Astrocyte of the spinal cord (primary cell): ENCODE measurements around the gene ADGRD1.

Experiments used
- DNase-seq: peaks from one replicate; pipeline ENCODE4 v3.0.0; 2011; ENCODE audit warnings: low read depth, low spot score
- H3K4me3 ChIP-seq: 2 replicates; pipeline ENCODE4 v1.5.1; 2011; ENCODE audit warnings: low read depth, mild to moderate bottlenecking, low read length, moderate library complexity
- in situ Hi-C: cut with HindIII; loops from 2 replicates; pipeline ENCODE4 v1.10.0; 2017; ENCODE audit warnings: low sequenced_read_pairs
- TF ChIP-seq, protein P1 (sequence below): IDR thresholded peaks from 2 replicates; pipeline ENCODE4 v1.5.1; 2012; ENCODE audit warnings: low read depth, mild to moderate bottlenecking, low read length, inconsistent platforms

Gene ADGRD1

DNA sequence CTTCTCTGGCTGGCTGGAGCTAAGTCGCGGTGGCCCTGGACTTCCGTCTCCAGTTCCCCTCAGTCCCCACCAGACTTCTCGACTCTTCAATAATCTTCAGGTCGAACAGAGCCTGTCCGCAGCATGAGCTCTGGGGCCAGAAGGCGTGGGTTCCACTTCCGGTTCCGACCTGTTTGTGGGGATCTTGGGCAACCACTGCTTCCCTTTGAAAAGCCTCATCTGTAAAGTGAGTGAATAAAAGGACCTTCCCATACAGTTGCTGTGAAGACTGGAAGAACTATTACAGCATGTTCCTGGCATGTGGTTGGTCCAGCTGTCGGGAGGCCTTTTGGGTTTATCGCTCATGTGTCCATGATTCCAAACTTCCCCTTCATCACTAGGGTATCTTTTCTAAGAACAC lies 19.4 kb downstream of the ADGRD1 start:
- in situ Hi-C loops, result no loop called here
- DNase-seq, result no peak
- H3K4me3 ChIP-seq, result no peak overlapping the region
- TF ChIP-seq, protein P1, sequence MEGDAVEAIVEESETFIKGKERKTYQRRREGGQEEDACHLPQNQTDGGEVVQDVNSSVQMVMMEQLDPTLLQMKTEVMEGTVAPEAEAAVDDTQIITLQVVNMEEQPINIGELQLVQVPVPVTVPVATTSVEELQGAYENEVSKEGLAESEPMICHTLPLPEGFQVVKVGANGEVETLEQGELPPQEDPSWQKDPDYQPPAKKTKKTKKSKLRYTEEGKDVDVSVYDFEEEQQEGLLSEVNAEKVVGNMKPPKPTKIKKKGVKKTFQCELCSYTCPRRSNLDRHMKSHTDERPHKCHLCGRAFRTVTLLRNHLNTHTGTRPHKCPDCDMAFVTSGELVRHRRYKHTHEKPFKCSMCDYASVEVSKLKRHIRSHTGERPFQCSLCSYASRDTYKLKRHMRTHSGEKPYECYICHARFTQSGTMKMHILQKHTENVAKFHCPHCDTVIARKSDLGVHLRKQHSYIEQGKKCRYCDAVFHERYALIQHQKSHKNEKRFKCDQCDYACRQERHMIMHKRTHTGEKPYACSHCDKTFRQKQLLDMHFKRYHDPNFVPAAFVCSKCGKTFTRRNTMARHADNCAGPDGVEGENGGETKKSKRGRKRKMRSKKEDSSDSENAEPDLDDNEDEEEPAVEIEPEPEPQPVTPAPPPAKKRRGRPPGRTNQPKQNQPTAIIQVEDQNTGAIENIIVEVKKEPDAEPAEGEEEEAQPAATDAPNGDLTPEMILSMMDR, result no peak

DNA sequence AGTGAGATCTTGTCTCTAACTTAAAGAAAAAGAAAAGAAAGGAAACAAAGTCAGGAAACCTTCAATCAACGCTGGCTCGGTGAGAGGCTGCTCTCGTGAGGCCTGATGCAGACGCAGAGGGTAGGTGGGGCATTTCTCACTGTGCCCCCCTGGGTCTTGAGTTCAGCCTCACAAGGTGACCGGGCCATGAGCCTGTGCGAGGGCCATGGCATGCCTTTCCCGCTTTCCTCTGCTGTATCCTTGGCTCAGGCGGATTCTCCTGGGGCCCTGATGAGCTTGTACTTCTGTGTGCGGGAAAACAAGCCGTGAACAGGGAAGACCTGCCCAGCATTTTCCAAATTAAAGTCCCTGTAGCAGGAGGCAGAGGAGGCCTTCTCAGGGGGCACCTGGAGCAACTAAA lies 20.2 kb downstream of the ADGRD1 start:
- in situ Hi-C loops, result no loop called here
- no peak overlapping the region for H3K4me3 ChIP-seq
- no peak for DNase-seq
- TF ChIP-seq, protein P1, result no peak

DNA sequence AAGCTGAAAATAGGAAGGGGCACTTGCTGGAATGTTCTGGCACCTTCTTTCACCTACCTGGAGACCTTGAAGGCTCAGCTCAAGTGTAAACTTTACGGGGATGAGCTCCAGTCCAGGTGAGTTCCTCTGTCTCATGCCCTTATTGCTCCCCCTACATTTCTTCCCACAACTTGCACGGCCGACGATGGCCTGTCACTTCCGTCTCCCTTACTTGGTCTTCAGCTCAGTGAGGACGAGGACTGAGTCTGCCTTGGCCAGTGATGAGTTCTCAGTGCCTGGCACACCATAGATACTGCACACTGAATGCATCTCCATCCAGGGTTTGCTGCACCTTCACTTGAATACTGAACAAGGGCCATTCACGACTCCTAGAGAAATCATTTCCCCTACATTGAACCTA lies 21.4 kb downstream of the ADGRD1 start:
- H3K4me3 ChIP-seq, result no peak overlapping the region
- in situ Hi-C loops, result no loop called here
- DNase-seq, result no peak
- TF ChIP-seq, protein P1, result no peak

DNA sequence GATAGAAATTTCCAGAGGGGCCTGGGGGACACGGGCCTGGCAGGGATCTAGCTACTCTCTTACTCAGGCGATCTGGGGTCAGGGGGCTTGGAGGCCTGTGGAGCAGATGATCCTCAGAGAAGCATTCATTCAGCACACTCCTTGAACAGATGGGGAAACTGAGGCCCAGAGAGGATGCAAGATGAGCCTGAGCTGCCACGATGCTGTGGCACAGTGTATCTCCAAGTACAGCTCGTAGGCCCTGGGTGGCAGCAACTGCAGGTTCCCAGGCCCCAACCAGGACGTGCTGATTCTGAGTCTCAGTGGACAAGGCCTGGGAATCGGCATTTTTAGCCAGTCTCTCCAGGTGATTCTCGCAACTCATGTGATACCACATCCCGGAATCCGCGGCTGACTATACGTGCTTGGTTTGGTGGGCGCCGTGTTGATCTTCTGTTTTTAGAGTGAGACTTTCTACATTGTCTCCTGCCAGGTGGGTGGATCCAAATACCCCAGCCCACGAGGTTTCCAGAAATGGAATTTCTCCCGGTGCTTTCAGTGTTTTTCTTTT lies 22.5 kb downstream of the ADGRD1 start:
- in situ Hi-C loops, result no loop called here
- DNase-seq, result no peak
- no peak overlapping the region for H3K4me3 ChIP-seq
- TF ChIP-seq, protein P1, result no peak

DNA sequence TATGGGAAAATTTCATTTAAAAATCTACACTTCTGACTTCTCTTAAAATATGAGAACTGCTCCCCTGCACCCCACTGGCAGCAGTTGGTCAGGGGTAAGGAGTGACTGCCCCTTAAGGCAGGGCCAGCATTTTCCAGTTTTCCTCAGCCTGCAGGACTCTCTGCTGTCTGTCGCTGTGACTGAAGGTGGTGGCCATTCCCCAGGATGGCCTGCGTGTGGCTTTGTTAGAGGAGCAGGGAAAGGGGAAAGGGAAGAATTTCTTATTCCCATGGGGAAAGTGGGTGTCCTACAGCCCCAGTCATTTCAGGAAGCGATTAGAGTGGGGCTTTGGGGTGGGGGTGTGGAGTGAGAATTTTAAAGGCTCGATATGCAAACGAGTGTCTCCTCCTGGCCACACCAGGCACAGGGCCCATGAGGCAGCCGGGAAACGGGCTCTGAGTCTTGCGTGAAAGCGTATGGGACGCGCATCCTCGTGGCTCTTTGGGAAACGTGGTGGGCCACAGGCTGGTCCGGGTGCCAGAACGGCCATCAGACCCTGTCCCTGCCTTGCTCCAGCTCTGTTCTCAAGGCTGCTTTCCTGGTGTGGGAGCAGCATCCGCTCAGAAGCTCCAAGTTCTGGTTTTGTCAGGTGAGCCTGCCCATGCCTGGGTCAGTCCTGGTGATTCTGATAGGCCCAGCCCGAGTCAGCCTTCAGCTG lies 23.5 kb downstream of the ADGRD1 start:
- in situ Hi-C loops, result no loop called here
- H3K4me3 ChIP-seq, result no peak overlapping the region
- TF ChIP-seq, protein P1, result no peak
- no peak for DNase-seq

DNA sequence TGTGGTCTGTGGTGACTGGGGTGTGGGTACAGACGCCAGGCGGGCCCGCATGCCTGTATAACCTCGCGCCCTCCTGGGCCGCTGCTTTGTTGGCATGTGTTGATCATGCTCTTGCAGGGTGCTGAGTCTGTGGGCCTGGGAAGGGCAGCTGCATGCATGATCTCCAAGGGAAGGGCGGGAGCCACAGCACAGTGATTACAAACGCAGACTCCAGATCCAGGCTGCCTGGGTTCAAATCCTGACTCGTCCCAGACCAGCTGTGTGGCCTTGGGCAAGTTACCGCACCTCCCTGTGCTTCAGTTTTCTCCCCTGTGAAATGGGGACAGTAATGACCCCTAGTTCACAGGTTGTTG lies 24.0 kb downstream of the ADGRD1 start:
- TF ChIP-seq, protein P1, result no peak

DNA sequence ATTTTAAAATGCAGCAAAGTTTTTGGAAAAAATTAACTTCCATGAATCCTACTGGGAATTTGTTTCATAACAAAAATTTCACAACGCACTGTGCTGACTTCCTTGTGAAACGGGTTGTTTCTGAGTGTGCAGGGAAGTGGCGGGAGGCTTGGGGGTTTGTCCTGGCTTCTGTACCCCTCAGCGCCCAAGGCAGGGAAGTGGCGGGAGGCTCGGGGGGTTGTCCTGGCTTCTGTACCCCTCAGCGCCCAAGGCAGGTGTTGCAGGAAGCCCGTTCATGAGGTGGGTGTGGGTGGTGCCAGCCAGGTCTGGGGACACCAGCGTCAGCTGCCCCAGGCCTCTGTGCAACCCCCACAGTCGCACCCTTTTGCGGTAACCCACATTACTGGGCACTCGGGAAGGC lies 25.1 kb downstream of the ADGRD1 start:
- in situ Hi-C loops, result no loop called here
- no peak for DNase-seq
- TF ChIP-seq, protein P1, result no peak
- H3K4me3 ChIP-seq, result no peak overlapping the region

More for the DNA sequence above, 24.0 kb downstream of the ADGRD1 start:
- no peak for DNase-seq
- no peak overlapping the region for H3K4me3 ChIP-seq
- in situ Hi-C loops, result no loop called here
